ENCODE data around the gene PSMD1. TPM values are rescaled to one million over a fixed set of nuclear protein-coding genes. Genes with fewer than 3 reads are reported as not detected.

PSMD1 gene
- total RNA-seq, 1 experiment from 2014 or later = 164 TPM

Other genes with a start within 250 kb of the PSMD1 start
- gene ITM2C, start 191.9 kb upstream of the PSMD1 start, total RNA-seq (2014; rRNA removed; shearing (Covaris generic)) = 161 and 216 TPM in 2 replicates
- 2.6 and 5.7 TPM in 2 replicates for gene GPR55, start 131.6 kb upstream of the PSMD1 start, total RNA-seq (2014; rRNA removed; shearing (Covaris generic))
- not detected in 2 replicates for gene SPATA3, start 60.7 kb upstream of the PSMD1 start, total RNA-seq (2014; rRNA removed; shearing (Covaris generic))
- gene C2orf72, start 19.3 kb upstream of the PSMD1 start, total RNA-seq (2014; rRNA removed; shearing (Covaris generic)) = 0.41 TPM in 1 of 2 replicates, not detected in the other
- gene HTR2B, start 68.2 kb downstream of the PSMD1 start, total RNA-seq (2014; rRNA removed; shearing (Covaris generic)) = 0.21 TPM in 1 of 2 replicates, not detected in the other
- gene ARMC9, start 141.8 kb downstream of the PSMD1 start, total RNA-seq (2014; rRNA removed; shearing (Covaris generic)) = 15.2 and 19.1 TPM in 2 replicates

All from SJSA1 (cell line).